RWPE2 (cell line): ENCODE measurements around the gene LPO.

ENCODE experiments used
- ATAC-seq: fragments of 200-7000 bp; cut with Tn5 transposase; 3 replicates; pipeline ENCODE4 v1.9.1; 2021; ENCODE audit warnings: low read depth
- DNase-seq: peaks from one replicate; pipeline ENCODE4 v3.0.0-alpha.2; 2020; ENCODE audit warnings: low spot score
- H3K27ac ChIP-seq: fragments of 450-650 bp; 2 replicates; pipeline ENCODE4 v1.5.1; 2017; ENCODE audit warnings: mild to moderate bottlenecking; ENCODE audit not compliant: poor library complexity, severe bottlenecking
- H3K27me3 ChIP-seq: fragments of 250-450 bp; sonication (Bioruptor Pico); 2 replicates; pipeline ENCODE4 v1.5.1; 2021; ENCODE audit warnings: mild to moderate bottlenecking, moderate library complexity; ENCODE audit not compliant: insufficient read depth, poor library complexity, severe bottlenecking
- H3K36me3 ChIP-seq: fragments of 250-450 bp; sonication (Bioruptor Pico); 2 replicates; pipeline ENCODE4 v1.5.1; 2020; ENCODE audit warnings: low read depth, mild to moderate bottlenecking, moderate library complexity
- H3K4me1 ChIP-seq: fragments of 250-450 bp; sonication (Bioruptor Pico); 2 replicates; pipeline ENCODE4 v1.5.1; 2021; ENCODE audit warnings: mild to moderate bottlenecking, moderate library complexity; ENCODE audit not compliant: insufficient read depth, poor library complexity, severe bottlenecking
- H3K4me3 ChIP-seq: fragments of 250-450 bp; sonication (Bioruptor Pico); 2 replicates; pipeline ENCODE4 v1.5.1; 2021; ENCODE audit warnings: mild to moderate bottlenecking, moderate library complexity; ENCODE audit not compliant: severe bottlenecking
- H3K9me3 ChIP-seq: fragments of 250-450 bp; sonication (Bioruptor Pico); 2 replicates; pipeline ENCODE4 v1.5.1; 2021; ENCODE audit warnings: mild to moderate bottlenecking, moderate library complexity; ENCODE audit not compliant: severe bottlenecking
- TF ChIP-seq, protein P1 (sequence below): fragments of 450-650 bp; IDR thresholded peaks from one replicate; pipeline ENCODE4 v1.5.1; 2017; ENCODE audit warnings: mild to moderate bottlenecking, moderate library complexity; ENCODE audit not compliant: poor library complexity, severe bottlenecking

LPO gene

GRCh38 chr17:58250344-58251011 is 12.1 kb downstream of the LPO start:
- Histone ChIP-seq H3K9me3 (no peaks in the 10 kb centered on the region), H3K4me1 (no peaks in the 10 kb centered on the region), H3K36me3 (no peaks in the 10 kb centered on the region), H3K27ac (no peak overlapping the region), H3K4me3 (no peak overlapping the region), H3K27me3 (peaks cover 7% of the 10 kb centered on the region)
- TF ChIP-seq, protein P1, sequence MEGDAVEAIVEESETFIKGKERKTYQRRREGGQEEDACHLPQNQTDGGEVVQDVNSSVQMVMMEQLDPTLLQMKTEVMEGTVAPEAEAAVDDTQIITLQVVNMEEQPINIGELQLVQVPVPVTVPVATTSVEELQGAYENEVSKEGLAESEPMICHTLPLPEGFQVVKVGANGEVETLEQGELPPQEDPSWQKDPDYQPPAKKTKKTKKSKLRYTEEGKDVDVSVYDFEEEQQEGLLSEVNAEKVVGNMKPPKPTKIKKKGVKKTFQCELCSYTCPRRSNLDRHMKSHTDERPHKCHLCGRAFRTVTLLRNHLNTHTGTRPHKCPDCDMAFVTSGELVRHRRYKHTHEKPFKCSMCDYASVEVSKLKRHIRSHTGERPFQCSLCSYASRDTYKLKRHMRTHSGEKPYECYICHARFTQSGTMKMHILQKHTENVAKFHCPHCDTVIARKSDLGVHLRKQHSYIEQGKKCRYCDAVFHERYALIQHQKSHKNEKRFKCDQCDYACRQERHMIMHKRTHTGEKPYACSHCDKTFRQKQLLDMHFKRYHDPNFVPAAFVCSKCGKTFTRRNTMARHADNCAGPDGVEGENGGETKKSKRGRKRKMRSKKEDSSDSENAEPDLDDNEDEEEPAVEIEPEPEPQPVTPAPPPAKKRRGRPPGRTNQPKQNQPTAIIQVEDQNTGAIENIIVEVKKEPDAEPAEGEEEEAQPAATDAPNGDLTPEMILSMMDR = no peak
- no peak for DNase-seq
- no peak for ATAC-seq

DNA sequence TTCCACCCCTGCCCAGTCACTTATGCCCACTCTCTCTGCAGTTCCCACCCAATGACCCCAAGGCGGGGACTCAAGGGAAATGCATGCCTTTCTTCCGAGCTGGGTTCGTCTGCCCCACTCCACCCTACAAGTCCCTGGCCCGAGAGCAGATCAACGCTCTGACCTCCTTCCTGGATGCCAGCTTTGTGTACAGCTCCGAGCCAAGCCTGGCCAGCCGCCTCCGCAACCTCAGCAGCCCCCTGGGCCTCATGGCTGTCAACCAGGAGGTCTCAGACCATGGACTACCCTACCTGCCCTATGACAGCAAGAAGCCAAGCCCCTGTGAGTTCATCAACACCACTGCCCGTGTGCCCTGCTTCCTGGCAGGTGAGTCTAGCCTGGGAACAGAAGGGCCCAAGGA is 13.8 kb downstream of the LPO start:
- Histone ChIP-seq H3K27me3 (peaks cover 10% of the 10 kb centered on the region), H3K9me3 (no peaks in the 10 kb centered on the region), H3K36me3 (no peaks in the 10 kb centered on the region), H3K4me3 (no peak overlapping the region), H3K27ac (no peak overlapping the region), H3K4me1 (no peaks in the 10 kb centered on the region)
- TF ChIP-seq, protein P1 = no peak
- ATAC-seq = no peak
- DNase-seq = no peak

- H3K4me3 ChIP-seq = no peak overlapping the region
- no peaks in the 10 kb centered on the region for H3K9me3 ChIP-seq
- ATAC-seq (no peak), DNase-seq (no peak)
- no peak overlapping the region for H3K27ac ChIP-seq
- peaks cover 13% of the 10 kb centered on the region for H3K27me3 ChIP-seq
- TF ChIP-seq, protein P1 = no peak
- no peaks in the 10 kb centered on the region for H3K36me3 ChIP-seq
- H3K4me1 ChIP-seq = no peaks in the 10 kb centered on the region
Observed at GRCh38 chr17:58253082-58253481, 14.7 kb downstream of the LPO start.

DNA sequence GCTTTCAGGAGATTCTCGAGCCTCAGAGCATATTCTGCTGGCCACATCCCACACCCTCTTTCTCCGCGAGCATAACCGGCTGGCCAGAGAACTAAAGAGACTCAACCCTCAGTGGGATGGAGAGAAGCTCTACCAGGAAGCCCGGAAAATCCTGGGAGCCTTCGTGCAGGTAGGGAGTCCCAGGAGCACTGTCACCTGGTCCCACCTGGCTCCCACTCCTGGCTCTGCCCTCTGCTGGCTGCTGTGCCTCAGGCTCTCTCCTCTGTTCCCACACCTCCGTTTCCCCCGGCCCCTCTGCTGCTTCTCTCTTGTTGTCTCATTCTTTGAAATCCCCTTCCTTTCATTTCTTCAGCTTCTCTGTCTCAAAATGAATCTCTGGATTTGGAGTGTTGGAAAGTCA is 16.4 kb downstream of the LPO start:
- DNase-seq = no peak
- no peaks in the 10 kb centered on the region for H3K9me3 ChIP-seq
- no peak overlapping the region for H3K27ac ChIP-seq
- TF ChIP-seq, protein P1 = peak; percentile 21
- no peaks in the 10 kb centered on the region for H3K4me1 ChIP-seq
- H3K27me3 ChIP-seq = peaks cover 21% of the 10 kb centered on the region
- no peak overlapping the region for H3K4me3 ChIP-seq
- peak; percentile 27; the same call in 1 of the 3 replicates for ATAC-seq
- H3K36me3 ChIP-seq = no peaks in the 10 kb centered on the region

DNA sequence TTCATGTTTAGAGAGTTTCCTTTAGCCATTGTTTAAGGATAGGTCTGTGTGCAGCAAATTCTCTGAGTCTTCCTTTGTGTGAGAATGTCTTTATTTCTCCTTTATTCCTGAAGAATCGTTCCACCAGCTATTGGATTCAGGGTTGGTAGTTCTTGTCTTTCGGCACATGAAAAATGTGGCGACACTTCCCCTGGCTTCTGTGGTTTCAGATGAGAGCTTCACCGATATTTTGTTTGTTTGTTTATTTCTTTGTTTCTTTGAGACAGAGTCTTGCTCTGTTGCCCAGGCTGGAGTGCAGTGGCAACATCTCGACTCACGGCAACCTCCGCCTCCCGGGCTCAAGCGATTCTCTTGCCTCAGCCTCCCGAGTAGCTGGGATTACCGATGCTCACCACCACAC is 23.8 kb downstream of the LPO start:
- peaks cover 77% of the 10 kb centered on the region for H3K27me3 ChIP-seq
- no peak for DNase-seq
- TF ChIP-seq, protein P1 = no peak
- H3K4me3 ChIP-seq = no peak overlapping the region
- no peaks in the 10 kb centered on the region for H3K36me3 ChIP-seq
- no peaks in the 10 kb centered on the region for H3K9me3 ChIP-seq
- H3K4me1 ChIP-seq = no peaks in the 10 kb centered on the region
- no peak overlapping the region for H3K27ac ChIP-seq
- no peak for ATAC-seq
